Activated CD8-positive, alpha-beta memory T cell treated with anti-CD3 and anti-CD28 coated beads for 48 hours (primary cell): Measurements from ENCODE around the gene PTGIR.

Source experiments
- DNase-seq, 3 experiments: peaks; one replicate each; pipeline ENCODE4 v3.0.0-alpha.2; 2020; ENCODE audit warnings: low read depth in 2 of 3, low spot score in 2 of 3

Gene PTGIR

GRCh38 chr19:46624958-46625661, at the start of gene PTGIR:
TSS of gene PTGIR (minus strand) at chr19:46625089. CDS start at chr19:46624225, 864 bp downstream.
- no peak for DNase-seq

- DNase-seq, result no peak
Observed at GRCh38 chr19:46670813-46671212, 45.9 kb upstream of the PTGIR start.

- DNase-seq, result no peak
Observed at GRCh38 chr19:46668662-46669061, 43.8 kb upstream of the PTGIR start.

- no peak for DNase-seq
Observed at GRCh38 chr19:46665072-46665471, 40.2 kb upstream of the PTGIR start.

- DNase-seq, result peak in 2 of 3 experiments; percentile 27 to 51
Observed at GRCh38 chr19:46661735-46662592, 37.1 kb upstream of the PTGIR start.

- DNase-seq, result peak; percentile 99 to 100 (median 100)
Observed at GRCh38 chr19:46661020-46661731, 36.3 kb upstream of the PTGIR start, which contains the start of gene DACT3. TSS of gene DACT3 (minus strand) at chr19:46661182. CDS start at chr19:46661064, 118 bp downstream.

GRCh38 chr19:46660551-46661019, 35.7 kb upstream of the PTGIR start:
- no peak for DNase-seq

- no peak for DNase-seq
Observed at GRCh38 chr19:46660008-46660517, 35.2 kb upstream of the PTGIR start.

- DNase-seq, result no peak
Observed at GRCh38 chr19:46659151-46660007, 34.5 kb upstream of the PTGIR start.

- DNase-seq, result no peak
Observed at GRCh38 chr19:46656541-46656940, 31.7 kb upstream of the PTGIR start.

- DNase-seq, result no peak
Observed at GRCh38 chr19:46654621-46655152, 29.8 kb upstream of the PTGIR start.

- no peak for DNase-seq
Observed at GRCh38 chr19:46650445-46650844, 25.6 kb upstream of the PTGIR start.

GRCh38 chr19:46648961-46649960, 24.4 kb upstream of the PTGIR start:
- no peak for DNase-seq

- no peak for DNase-seq
Observed at GRCh38 chr19:46648060-46648960, 23.4 kb upstream of the PTGIR start.

GRCh38 chr19:46646402-46646801, 21.5 kb upstream of the PTGIR start:
- DNase-seq, result no peak

- DNase-seq, result no peak
Observed at GRCh38 chr19:46644720-46645119, 19.8 kb upstream of the PTGIR start.

- DNase-seq, result no peak
Observed at GRCh38 chr19:46640656-46641055, 15.8 kb upstream of the PTGIR start.
